ENCODE data around the gene XBP1. TPM values are rescaled to one million over a fixed set of nuclear protein-coding genes. Genes with fewer than 3 reads are reported as not detected.
A peak's percentile ranks its signal among the peaks of the same experiment; 100 is the strongest.

Gene XBP1
- total and polyA plus RNA-seq, 2 of the 13 experiments (the other 11 are each of a cell fraction or from before 2014, with no cell fraction given), result 416 to 427 TPM

DNA sequence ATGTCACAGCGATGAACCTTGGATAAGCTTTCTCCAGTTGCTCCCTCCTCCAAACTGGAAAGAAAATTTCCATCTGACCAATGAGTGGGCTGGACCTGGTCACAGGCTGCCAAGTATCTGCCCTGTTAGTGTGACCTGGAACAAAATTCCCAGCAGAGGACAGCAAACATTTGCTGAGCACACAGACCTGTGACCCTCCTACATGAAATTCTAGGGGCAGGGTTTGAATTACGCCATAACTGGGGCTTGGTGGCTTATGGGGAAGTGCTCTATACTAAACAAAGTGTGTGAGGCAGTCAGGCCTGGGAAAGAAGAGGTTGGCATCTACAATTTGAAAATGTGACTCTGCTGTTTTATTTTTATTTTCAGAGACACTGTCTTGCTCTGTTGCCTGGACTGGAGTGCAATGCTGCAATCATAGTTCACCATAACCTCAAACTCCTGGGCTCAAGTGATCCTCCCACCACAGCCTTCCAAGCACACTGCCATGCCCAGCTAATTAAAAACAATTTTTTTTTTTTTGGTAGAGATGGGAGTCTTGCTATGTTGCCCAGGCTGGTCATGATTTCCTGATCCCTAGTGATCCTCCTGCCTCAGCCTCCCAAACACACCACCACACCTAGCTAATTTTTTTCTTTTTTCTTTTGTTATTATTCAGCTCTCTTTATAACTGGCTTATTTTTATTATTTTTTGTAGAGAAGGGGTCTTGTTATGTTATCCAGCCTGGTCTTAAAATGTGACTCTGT is 13.6 kb upstream of the XBP1 start (continued):
- TF ChIP-seq, protein P1, sequence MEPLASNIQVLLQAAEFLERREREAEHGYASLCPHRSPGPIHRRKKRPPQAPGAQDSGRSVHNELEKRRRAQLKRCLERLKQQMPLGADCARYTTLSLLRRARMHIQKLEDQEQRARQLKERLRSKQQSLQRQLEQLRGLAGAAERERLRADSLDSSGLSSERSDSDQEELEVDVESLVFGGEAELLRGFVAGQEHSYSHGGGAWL (CRISPR knock-in tag; IDR thresholded peaks at IDR 0.05), result 0 out of 2 replicates have a peak, but pooled peaks have one; percentile 20
- 0 out of 2 replicates have a peak, but pooled peaks have one; percentile 44 for TF ChIP-seq ZNF878 (CRISPR knock-in tag; IDR thresholded peaks at IDR 0.05)
- TF ChIP-seq, protein P2, sequence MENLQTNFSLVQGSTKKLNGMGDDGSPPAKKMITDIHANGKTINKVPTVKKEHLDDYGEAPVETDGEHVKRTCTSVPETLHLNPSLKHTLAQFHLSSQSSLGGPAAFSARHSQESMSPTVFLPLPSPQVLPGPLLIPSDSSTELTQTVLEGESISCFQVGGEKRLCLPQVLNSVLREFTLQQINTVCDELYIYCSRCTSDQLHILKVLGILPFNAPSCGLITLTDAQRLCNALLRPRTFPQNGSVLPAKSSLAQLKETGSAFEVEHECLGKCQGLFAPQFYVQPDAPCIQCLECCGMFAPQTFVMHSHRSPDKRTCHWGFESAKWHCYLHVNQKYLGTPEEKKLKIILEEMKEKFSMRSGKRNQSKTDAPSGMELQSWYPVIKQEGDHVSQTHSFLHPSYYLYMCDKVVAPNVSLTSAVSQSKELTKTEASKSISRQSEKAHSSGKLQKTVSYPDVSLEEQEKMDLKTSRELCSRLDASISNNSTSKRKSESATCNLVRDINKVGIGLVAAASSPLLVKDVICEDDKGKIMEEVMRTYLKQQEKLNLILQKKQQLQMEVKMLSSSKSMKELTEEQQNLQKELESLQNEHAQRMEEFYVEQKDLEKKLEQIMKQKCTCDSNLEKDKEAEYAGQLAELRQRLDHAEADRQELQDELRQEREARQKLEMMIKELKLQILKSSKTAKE (CRISPR knock-in tag; IDR thresholded peaks at IDR 0.05; ENCODE audit: borderline replicate concordance), result peak; percentile 78
- TF ChIP-seq MIXL1 (CRISPR knock-in tag; IDR thresholded peaks at IDR 0.05), result peak; percentile 81; the same call in 1 of the 2 replicates
- TF ChIP-seq YEATS2 (CRISPR knock-in tag; IDR thresholded peaks at IDR 0.05; ENCODE audit: borderline replicate concordance), result no peak
- peak; percentile 95 for TF ChIP-seq ELF3 (CRISPR knock-in tag; IDR thresholded peaks at IDR 0.05)
- peak; percentile 91; the same call in 1 of the 2 replicates for TF ChIP-seq ZNF614 (CRISPR knock-in tag; IDR thresholded peaks at IDR 0.05; ENCODE audit: borderline replicate concordance)
- TF ChIP-seq HNF4A (CRISPR knock-in tag; IDR thresholded peaks at IDR 0.05), result peak; percentile 94
- TF ChIP-seq TCF7 (IDR thresholded peaks at IDR 0.05; ENCODE audit: low read depth), result peak; percentile 68
- TF ChIP-seq NFYB (CRISPR knock-in tag; IDR thresholded peaks at IDR 0.05), result peak; percentile 66
- peak; percentile 56; the same call in 1 of the 2 replicates for TF ChIP-seq CBFB (CRISPR knock-in tag; IDR thresholded peaks at IDR 0.05)
- TF ChIP-seq ZSCAN9 (CRISPR knock-in tag; IDR thresholded peaks at IDR 0.05; ENCODE audit: borderline replicate concordance), result peak; percentile 30; the same call in 1 of the 2 replicates
- TF ChIP-seq GTF2F1 (IDR thresholded peaks at IDR 0.05; ENCODE audit: low read length), result no peak
- no peak for TF ChIP-seq ZBTB1 (CRISPR knock-in tag; IDR thresholded peaks at IDR 0.05; ENCODE audit: borderline replicate concordance)
- peak; percentile 83; the same call in 1 of the 2 replicates for TF ChIP-seq RORA (CRISPR knock-in tag; IDR thresholded peaks at IDR 0.05)
- TF ChIP-seq, protein P3, sequence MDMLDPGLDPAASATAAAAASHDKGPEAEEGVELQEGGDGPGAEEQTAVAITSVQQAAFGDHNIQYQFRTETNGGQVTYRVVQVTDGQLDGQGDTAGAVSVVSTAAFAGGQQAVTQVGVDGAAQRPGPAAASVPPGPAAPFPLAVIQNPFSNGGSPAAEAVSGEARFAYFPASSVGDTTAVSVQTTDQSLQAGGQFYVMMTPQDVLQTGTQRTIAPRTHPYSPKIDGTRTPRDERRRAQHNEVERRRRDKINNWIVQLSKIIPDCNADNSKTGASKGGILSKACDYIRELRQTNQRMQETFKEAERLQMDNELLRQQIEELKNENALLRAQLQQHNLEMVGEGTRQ (IDR thresholded peaks at IDR 0.05; ENCODE audit: low read depth, low read length), result no peak
- TF ChIP-seq, protein P3 (CRISPR knock-in tag; IDR thresholded peaks at IDR 0.05; ENCODE audit: borderline replicate concordance), result peak; percentile 66; the same call in 1 of the 2 replicates
- TF ChIP-seq, protein P4, sequence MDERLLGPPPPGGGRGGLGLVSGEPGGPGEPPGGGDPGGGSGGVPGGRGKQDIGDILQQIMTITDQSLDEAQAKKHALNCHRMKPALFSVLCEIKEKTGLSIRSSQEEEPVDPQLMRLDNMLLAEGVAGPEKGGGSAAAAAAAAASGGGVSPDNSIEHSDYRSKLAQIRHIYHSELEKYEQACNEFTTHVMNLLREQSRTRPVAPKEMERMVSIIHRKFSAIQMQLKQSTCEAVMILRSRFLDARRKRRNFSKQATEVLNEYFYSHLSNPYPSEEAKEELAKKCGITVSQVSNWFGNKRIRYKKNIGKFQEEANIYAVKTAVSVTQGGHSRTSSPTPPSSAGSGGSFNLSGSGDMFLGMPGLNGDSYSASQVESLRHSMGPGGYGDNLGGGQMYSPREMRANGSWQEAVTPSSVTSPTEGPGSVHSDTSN (CRISPR knock-in tag; IDR thresholded peaks at IDR 0.05), result no peak
- peak; percentile 88 for TF ChIP-seq TEAD3 (CRISPR knock-in tag; optimal IDR thresholded peaks at IDR 0.05; ENCODE audit: borderline replicate concordance)
- no peak for TF ChIP-seq ZNF337 (CRISPR knock-in tag; IDR thresholded peaks at IDR 0.05; ENCODE audit: borderline replicate concordance, low read depth)
- TF ChIP-seq, protein P5, sequence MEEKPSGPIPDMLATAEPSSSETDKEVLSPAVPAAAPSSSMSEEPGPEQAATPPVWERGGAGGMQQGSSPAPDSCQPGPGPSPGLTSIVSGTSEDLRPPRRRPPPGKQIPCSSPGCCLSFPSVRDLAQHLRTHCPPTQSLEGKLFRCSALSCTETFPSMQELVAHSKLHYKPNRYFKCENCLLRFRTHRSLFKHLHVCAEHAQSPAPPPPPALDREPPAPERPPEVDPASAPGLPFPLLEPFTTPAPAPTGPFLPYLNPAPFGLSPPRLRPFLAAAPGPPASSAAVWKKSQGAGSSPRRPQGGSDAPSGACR (CRISPR knock-in tag; IDR thresholded peaks at IDR 0.05), result 0 out of 2 replicates have a peak, but pooled peaks have one; percentile 56
- no peak for TF ChIP-seq KLF13 (CRISPR knock-in tag; IDR thresholded peaks at IDR 0.05)
- 0 out of 2 replicates have a peak, but pooled peaks have one; percentile 72 for TF ChIP-seq ZMYM3 (CRISPR knock-in tag; IDR thresholded peaks at IDR 0.05)
- no peak for TF ChIP-seq ZBTB42 (CRISPR knock-in tag; IDR thresholded peaks at IDR 0.05)
- no peak for TF ChIP-seq ZNF616 (CRISPR knock-in tag; IDR thresholded peaks at IDR 0.05; ENCODE audit: low read depth)

All from HepG2 (cell line).